Testis (tissue), 2 donors: Measurements from ENCODE around the gene GRM7.

Experiments
- CTCF ChIP-seq, 3 experiments: fragments of 450-650 bp in 2 of 3; fragments of 200-600 bp in 1 of 3; sonication (generic) in 1 of 3; IDR thresholded peaks; one replicate each; pipeline ENCODE4 v1.5.1; 2016 to 2019; ENCODE audit warnings: antibody characterized with exemption in 3 of 3, mild to moderate bottlenecking in 2 of 3, moderate library complexity in 1 of 3
- POLR2A ChIP-seq: fragments of 450-650 bp; IDR thresholded peaks from one replicate; pipeline ENCODE4 v1.6.1; 2017; ENCODE audit warnings: antibody characterized with exemption, mild to moderate bottlenecking, moderate library complexity

GRCh38 chr3:7433073-7433472 lies 572.2 kb downstream of the GRM7 start:
- TF ChIP-seq POLR2A, result no peak
- no peak for TF ChIP-seq CTCF (IDR thresholded peaks at IDR 0.05)
